MM.1S (cell line): Measurements from ENCODE around the gene TINAG.

ENCODE experiments used
- DNase-seq: peaks from one replicate; pipeline ENCODE4 v3.0.0-alpha.2; 2015
- H2AFZ ChIP-seq: fragments of 300-600 bp; sonication (generic); 2 replicates; pipeline ENCODE4 v1.6.0; 2016; ENCODE audit warnings: antibody characterized with exemption, low read length
- H3F3A ChIP-seq: fragments of 300-600 bp; sonication (generic); 2 replicates; pipeline ENCODE4 v1.6.1; 2016; ENCODE audit warnings: mild to moderate bottlenecking, antibody characterized with exemption, low read length, moderate library complexity, mixed read lengths; ENCODE audit not compliant: insufficient read depth
- H3K27ac ChIP-seq: fragments of 300-600 bp; sonication (generic); 2 replicates; pipeline ENCODE4 v1.5.1; 2016; ENCODE audit warnings: mild to moderate bottlenecking, low read length
- H3K27me3 ChIP-seq: fragments of 300-600 bp; sonication (generic); replicated peaks from 2 replicates; pipeline ENCODE4 v1.6.0; 2016; ENCODE audit warnings: low read length; ENCODE audit not compliant: insufficient read depth
- H3K36me3 ChIP-seq: fragments of 300-600 bp; sonication (generic); replicated peaks from 2 replicates; pipeline ENCODE4 v1.6.1; 2016; ENCODE audit warnings: mild to moderate bottlenecking, low read length, mixed read lengths; ENCODE audit not compliant: insufficient read depth
- H3K4me1 ChIP-seq: fragments of 300-600 bp; sonication (generic); 2 replicates; pipeline ENCODE4 v1.6.1; 2016; ENCODE audit warnings: low read length, mixed read lengths
- H3K4me2 ChIP-seq: fragments of 300-600 bp; sonication (generic); 2 replicates; pipeline ENCODE4 v1.6.0; 2016; ENCODE audit warnings: low read depth, low read length
- H3K4me3 ChIP-seq: fragments of 300-600 bp; sonication (generic); 2 replicates; pipeline ENCODE4 v1.5.1; 2016; ENCODE audit warnings: low read length, mixed read lengths
- H3K79me2 ChIP-seq: fragments of 300-600 bp; sonication (generic); 2 replicates; pipeline ENCODE4 v1.6.1; 2016; ENCODE audit warnings: mixed run types, low read length, mixed read lengths
- H3K9ac ChIP-seq: fragments of 300-600 bp; sonication (generic); 2 replicates; pipeline ENCODE4 v1.6.1; 2016; ENCODE audit warnings: low read length, mixed read lengths
- H3K9me2 ChIP-seq: fragments of 300-600 bp; sonication (generic); replicated peaks from 2 replicates; pipeline ENCODE4 v1.6.1; 2016; ENCODE audit warnings: mild to moderate bottlenecking, low read length, mixed read lengths; ENCODE audit not compliant: insufficient read depth
- H3K9me3 ChIP-seq: fragments of 300-600 bp; sonication (generic); replicated peaks from 2 replicates; pipeline ENCODE4 v1.6.1; 2016; ENCODE audit warnings: mild to moderate bottlenecking, low read length, mixed read lengths; ENCODE audit not compliant: insufficient read depth
- H4K20me1 ChIP-seq: fragments of 300-600 bp; sonication (generic); 2 replicates; pipeline ENCODE4 v1.6.1; 2016; ENCODE audit warnings: mild to moderate bottlenecking, low read length, moderate library complexity, mixed read lengths; ENCODE audit not compliant: insufficient read depth
- CTCF ChIP-seq: fragments of 300-600 bp; sonication (generic); IDR thresholded peaks from 2 replicates; pipeline ENCODE4 v1.5.1; 2016; ENCODE audit warnings: antibody characterized with exemption, low read length, mixed read lengths
- EZH2 ChIP-seq: fragments of 300-600 bp; sonication (generic); optimal IDR thresholded peaks from 2 replicates; pipeline ENCODE3; 2017; ENCODE audit warnings: low read depth, mild to moderate bottlenecking, antibody characterized with exemption, low read length, mixed read lengths
- EZH2phosphoT487 ChIP-seq: fragments of 300-600 bp; sonication (generic); IDR thresholded peaks from 2 replicates; pipeline ENCODE4 v1.6.1; 2018; ENCODE audit warnings: antibody characterized with exemption, low read length

TINAG gene

GRCh38 chr6:54288474-54288873 is 19.8 kb upstream of the TINAG start:
- no peak overlapping the region for H3K4me2 ChIP-seq
- H3K27me3 ChIP-seq, result no peaks in the 10 kb centered on the region
- no peak for DNase-seq
- H3K9me3 ChIP-seq, result no peaks in the 10 kb centered on the region
- H3K9me2 ChIP-seq, result no peaks in the 10 kb centered on the region
- H3K79me2 ChIP-seq, result no peaks in the 10 kb centered on the region
- H3K4me1 ChIP-seq, result peaks cover 7% of the 10 kb centered on the region; the same call in 1 of the 2 replicates
- no peak overlapping the region for H3K27ac ChIP-seq
- H3K4me3 ChIP-seq, result no peak overlapping the region
- no peak overlapping the region for H3K9ac ChIP-seq
- TF ChIP-seq CTCF (no peak), EZH2 (no peak), EZH2phosphoT487 (no peak)
- H3K36me3 ChIP-seq, result no peaks in the 10 kb centered on the region
- no peaks in the 10 kb centered on the region for H4K20me1 ChIP-seq
- H2AFZ ChIP-seq, result no peak overlapping the region
- no peaks in the 10 kb centered on the region; the same call in 1 of the 2 replicates for H3F3A ChIP-seq

GRCh38 chr6:54289426-54289825 is 18.8 kb upstream of the TINAG start:
- Histone ChIP-seq H3K79me2 (no peaks in the 10 kb centered on the region), H3K27me3 (no peaks in the 10 kb centered on the region), H3K9me2 (no peaks in the 10 kb centered on the region)

GRCh38 chr6:54291146-54291545 is 17.1 kb upstream of the TINAG start:
- Histone ChIP-seq H3K4me3 (no peak overlapping the region), H3K9me2 (no peaks in the 10 kb centered on the region), H3K27me3 (no peaks in the 10 kb centered on the region), H3F3A (no peaks in the 10 kb centered on the region), H3K27ac (no peak overlapping the region), H2AFZ (no peak overlapping the region), H3K79me2 (no peaks in the 10 kb centered on the region), H3K4me1 (peaks cover 7% of the 10 kb centered on the region; the same call in 1 of the 2 replicates), H3K9ac (no peak overlapping the region), H3K36me3 (no peaks in the 10 kb centered on the region), H4K20me1 (no peaks in the 10 kb centered on the region), H3K9me3 (no peaks in the 10 kb centered on the region), H3K4me2 (peak overlapping the region; percentile 19; the same call in 1 of the 2 replicates)
- DNase-seq, result no peak
- TF ChIP-seq EZH2 (no peak), EZH2phosphoT487 (no peak), CTCF (no peak)

More at GRCh38 chr6:54289426-54289825, 18.8 kb upstream of the TINAG start:
- no peaks in the 10 kb centered on the region; the same call in 1 of the 2 replicates for H3F3A ChIP-seq
- no peaks in the 10 kb centered on the region for H3K36me3 ChIP-seq
- no peaks in the 10 kb centered on the region for H4K20me1 ChIP-seq
- no peak for DNase-seq
- H3K9ac ChIP-seq, result no peak overlapping the region
- no peak for TF ChIP-seq EZH2
- no peak overlapping the region for H2AFZ ChIP-seq
- no peaks in the 10 kb centered on the region for H3K9me3 ChIP-seq
- peaks cover 7% of the 10 kb centered on the region; the same call in 1 of the 2 replicates for H3K4me1 ChIP-seq
- no peak overlapping the region for H3K4me3 ChIP-seq
- no peak overlapping the region for H3K4me2 ChIP-seq
- no peak overlapping the region for H3K27ac ChIP-seq

GRCh38 chr6:54291738-54292137 is 16.5 kb upstream of the TINAG start:
- TF ChIP-seq EZH2 (no peak), EZH2phosphoT487 (no peak), CTCF (no peak)
- Histone ChIP-seq H3K79me2 (no peaks in the 10 kb centered on the region), H4K20me1 (no peaks in the 10 kb centered on the region), H3K36me3 (no peaks in the 10 kb centered on the region), H3K4me3 (no peak overlapping the region), H3K9me2 (no peaks in the 10 kb centered on the region), H3K27me3 (no peaks in the 10 kb centered on the region), H3K9ac (no peak overlapping the region), H3K4me2 (peak overlapping the region; percentile 19; the same call in 1 of the 2 replicates), H3K4me1 (peaks cover 7% of the 10 kb centered on the region; the same call in 1 of the 2 replicates), H3K9me3 (no peaks in the 10 kb centered on the region), H3K27ac (no peak overlapping the region), H3F3A (no peaks in the 10 kb centered on the region), H2AFZ (no peak overlapping the region)
- DNase-seq, result peak; percentile 31
